ENCODE measurements around the gene VPREB3.

- no peak for TF ChIP-seq CTCF (IDR thresholded peaks at IDR 0.05)
- TF ChIP-seq RFX5 (IDR thresholded peaks at IDR 0.05), result no peak
- no peak for TF ChIP-seq POLR2A (IDR thresholded peaks at IDR 0.05; ENCODE audit: low read length)
- no peak for TF ChIP-seq ZFP36 (IDR thresholded peaks at IDR 0.05; ENCODE audit: borderline replicate concordance, partially characterized antibody)
Observed at GRCh38 chr22:23801238-23801821, 47.1 kb upstream of the VPREB3 start.
